GM12878 (cell line): ENCODE results near the gene DNAAF5. TPM values are rescaled to one million over a fixed set of nuclear protein-coding genes. Genes with fewer than 3 reads are reported as not detected.

Experiments used
- ATAC-seq: fragments of 200-7000 bp; cut with Tn5 transposase; 3 replicates; pipeline ENCODE4 v1.9.1; 2020; ENCODE audit warnings: mild to moderate bottlenecking, moderate library complexity
- BruUV-seq: library from RNA; stranded (reverse); fragments of 400-500 nt; replicated peaks from 2 replicates; lab custom pipeline; 2021; lab: Mats Ljungman, UMichigan
- CTCF ChIA-PET: fragments of 300-600 bp; sonication (Branson Sonifier 250); formaldehyde crosslinking; extraction: SDS; loops from one replicate; lab custom pipeline; 2021; ENCODE audit warnings: inconsistent platforms; lab: Yijun Ruan, JAX
- POLR2A ChIA-PET: fragments of 350-600 bp; formaldehyde crosslinking; extraction: SDS; loops from one replicate; lab custom pipeline; 2021; ENCODE audit warnings: inconsistent platforms; lab: Charles Lee
- RAD21 ChIA-PET: fragments of 300-600 bp; sonication (Branson Sonifier 250); formaldehyde crosslinking; loops from one replicate; lab custom pipeline; 2023; ENCODE audit warnings: antibody characterized with exemption; ENCODE audit not compliant: unreplicated experiment; lab: Charles Lee
- SMC1A ChIA-PET: fragments of 300-600 bp; sonication (Branson Sonifier 250); formaldehyde crosslinking; loops from one replicate; lab custom pipeline; 2023; ENCODE audit not compliant: unreplicated experiment, uncharacterized antibody; lab: Charles Lee
- DNase-seq: peaks from one replicate; pipeline ENCODE4 v3.0.0-alpha.2; 2011; ENCODE audit warnings: low read depth, low spot score
- FAIRE-seq: peaks from 3 replicates; lab custom pipeline; 2011; peaks lifted over from hg19 to GRCh38; lab: Jason Lieb, UNC
- H2AFZ ChIP-seq: 2 replicates; pipeline ENCODE4 v1.6.0; 2011; ENCODE audit warnings: low read depth, low read length, control low read depth; ENCODE audit not compliant: control insufficient read depth
- H3K27ac ChIP-seq: 2 replicates; pipeline ENCODE4 v1.5.1; 2011; ENCODE audit warnings: control low read depth; ENCODE audit not compliant: control insufficient read depth, insufficient read depth
- H3K27me3 ChIP-seq, 2 experiments: replicated peaks in 1 of 2; 2 replicates each; pipeline versions ENCODE4 v1.6.0 to v1.6.1; 2011; ENCODE audit warnings: low read length in 1 of 2; ENCODE audit not compliant: control insufficient read depth in 2 of 2, insufficient read depth in 2 of 2
- H3K36me3 ChIP-seq, 2 experiments: 2 replicates each; pipeline ENCODE4 v1.5.1; 2011; ENCODE audit warnings: low read length in 1 of 2; ENCODE audit not compliant: control insufficient read depth in 2 of 2, insufficient read depth in 2 of 2
- H3K4me1 ChIP-seq: 2 replicates; pipeline ENCODE4 v1.6.1; 2011; ENCODE audit warnings: mild to moderate bottlenecking, low read length, moderate library complexity, mixed read lengths; ENCODE audit not compliant: control insufficient read depth, insufficient read depth
- H3K4me2 ChIP-seq: 2 replicates; pipeline ENCODE4 v1.6.0; 2011; ENCODE audit warnings: control low read depth; ENCODE audit not compliant: control insufficient read depth, insufficient read depth
- H3K4me3 ChIP-seq: fragments of 200-600 bp; sonication (generic); 2 replicates; pipeline ENCODE4 v1.5.1; 2016
- H3K79me2 ChIP-seq: 2 replicates; pipeline ENCODE4 v1.6.0; 2011; ENCODE audit warnings: low read length; ENCODE audit not compliant: control insufficient read depth, insufficient read depth
- H3K9ac ChIP-seq: 2 replicates; pipeline ENCODE4 v1.8.0; 2011; ENCODE audit warnings: low read length, control low read depth, mixed read lengths; ENCODE audit not compliant: control insufficient read depth, insufficient read depth
- H3K9me3 ChIP-seq: replicated peaks from 3 replicates; pipeline ENCODE4 v1.5.1; 2011; ENCODE audit warnings: mild to moderate bottlenecking, low read length; ENCODE audit not compliant: control insufficient read depth, insufficient read depth
- H4K20me1 ChIP-seq: 2 replicates; pipeline ENCODE4 v1.6.0; 2011; ENCODE audit not compliant: control insufficient read depth, insufficient read depth
- ASH2L ChIP-seq: fragments of 300-600, 200-600 bp; sonication (generic); IDR thresholded peaks from 2 replicates; pipeline ENCODE4 v1.6.1; 2017; ENCODE audit warnings: low read depth, mild to moderate bottlenecking, borderline replicate concordance
- BMI1 ChIP-seq: fragments of 450-650 bp; IDR thresholded peaks from 2 replicates; pipeline ENCODE4 v1.6.1; 2016; ENCODE audit warnings: mild to moderate bottlenecking, moderate library complexity, borderline replicate concordance
- EED ChIP-seq: sonication (generic); IDR thresholded peaks from 2 replicates; pipeline ENCODE4 v1.6.1; 2016; ENCODE audit warnings: antibody characterized with exemption, low read depth
- PAX5 ChIP-seq: IDR thresholded peaks from 2 replicates; pipeline ENCODE4 v1.6.1; 2011; ENCODE audit warnings: low read depth, low read length, borderline replicate concordance
- SIN3A ChIP-seq: IDR thresholded peaks from 2 replicates; pipeline ENCODE4 v1.6.1; 2012; ENCODE audit warnings: low read depth, low read length, improper control_type of control experiment
- SMARCA5 ChIP-seq: fragments of 450-650 bp; IDR thresholded peaks from 2 replicates; pipeline ENCODE4 v1.6.1; 2017; ENCODE audit warnings: mild to moderate bottlenecking
- SUZ12 ChIP-seq: fragments of 200-600 bp; sonication (generic); IDR thresholded peaks from one replicate; pipeline ENCODE4 v1.6.1; 2018; ENCODE audit warnings: antibody characterized with exemption, mild to moderate bottlenecking; ENCODE audit not compliant: unreplicated experiment
- TCF3 ChIP-seq: IDR thresholded peaks from 2 replicates; pipeline ENCODE4 v1.6.1; 2012; ENCODE audit warnings: low read depth, mild to moderate bottlenecking, low read length, borderline replicate concordance; ENCODE audit not compliant: insufficient read depth
- ZNF217 ChIP-seq: fragments of 450-650 bp; IDR thresholded peaks from 2 replicates; pipeline ENCODE4 v1.6.1; 2017; ENCODE audit warnings: antibody characterized with exemption, mild to moderate bottlenecking
- WGBS: methylation state at CpG from one replicate; pipeline ENCODE4 v1.1.6; 2016; ENCODE audit warnings: low lambda C conversion rate; ENCODE audit not compliant: insufficient replicate concordance, insufficient coverage; ENCODE audit errors: missing lambda C conversion rate; 5-methylcytosine and 5-hydroxymethylcytosine counted together
- in situ Hi-C: fragments of 300-500 bp; cut with MboI; formaldehyde crosslinking; loops from 9 replicates; pipeline ENCODE4 v1.14.3; 2018; ENCODE audit warnings: mixed read lengths
- intact Hi-C: fragments of 100-400 bp; cut with micrococcal nuclease; formaldehyde crosslinking; loops from one replicate; pipeline ENCODE4 v1.14.2; 2022; ENCODE audit not compliant: unreplicated experiment
- polyA plus RNA-seq, 11 experiments: library from polyadenylated mRNA; depleted of rRNA in 4 of 11; unstranded in 6 of 11; stranded (reverse) in 5 of 11; fragments of >200 nt; fragmentation: Nextera tagmentation in 4 of 11; fragmentation: Illumina TruSeq in 1 of 11; extraction: Ambion mirVana in 4 of 11; extraction: Trizol in 1 of 11; gene quantifications; 1 replicate in 1 of 11; 2 replicates in 10 of 11; pipeline versions ENCODE4 v1.2.1 to v1.2.3, GENCODE V29; 2011 to 2016; ENCODE audit warnings: inconsistent platforms in 2 of 11, missing spikeins in 2 of 11, low read depth in 1 of 11
- total RNA-seq, 4 experiments: library from RNA; depleted of rRNA in 3 of 4; stranded (reverse); fragments of >200 nt in 3 of 4; fragmentation: Illumina TruSeq in 1 of 4; extraction: Trizol in 1 of 4; gene quantifications; 2 replicates each; pipeline versions ENCODE4 v1.2.1 to v1.2.3, GENCODE V29; 2013 to 2021
- TF ChIP-seq, protein P1 (sequence below): IDR thresholded peaks from 2 replicates; pipeline ENCODE4 v1.6.1; 2012; ENCODE audit warnings: improper control_type of control experiment, low read depth, low read length; ENCODE audit not compliant: insufficient replicate concordance
- TF ChIP-seq, protein P2 (sequence below): fragments of 450-650 bp; formaldehyde crosslinking; IDR thresholded peaks from 2 replicates; pipeline ENCODE4 v1.4.0; 2020; ENCODE audit warnings: mild to moderate bottlenecking, moderate library complexity

The DNAAF5 gene
- total and polyA plus RNA-seq, 10 of the 15 experiments (the other 5 are each of a cell fraction or from before 2014, with no cell fraction given) = 1.8 to 38.3 (median 9.2) TPM

DNA sequence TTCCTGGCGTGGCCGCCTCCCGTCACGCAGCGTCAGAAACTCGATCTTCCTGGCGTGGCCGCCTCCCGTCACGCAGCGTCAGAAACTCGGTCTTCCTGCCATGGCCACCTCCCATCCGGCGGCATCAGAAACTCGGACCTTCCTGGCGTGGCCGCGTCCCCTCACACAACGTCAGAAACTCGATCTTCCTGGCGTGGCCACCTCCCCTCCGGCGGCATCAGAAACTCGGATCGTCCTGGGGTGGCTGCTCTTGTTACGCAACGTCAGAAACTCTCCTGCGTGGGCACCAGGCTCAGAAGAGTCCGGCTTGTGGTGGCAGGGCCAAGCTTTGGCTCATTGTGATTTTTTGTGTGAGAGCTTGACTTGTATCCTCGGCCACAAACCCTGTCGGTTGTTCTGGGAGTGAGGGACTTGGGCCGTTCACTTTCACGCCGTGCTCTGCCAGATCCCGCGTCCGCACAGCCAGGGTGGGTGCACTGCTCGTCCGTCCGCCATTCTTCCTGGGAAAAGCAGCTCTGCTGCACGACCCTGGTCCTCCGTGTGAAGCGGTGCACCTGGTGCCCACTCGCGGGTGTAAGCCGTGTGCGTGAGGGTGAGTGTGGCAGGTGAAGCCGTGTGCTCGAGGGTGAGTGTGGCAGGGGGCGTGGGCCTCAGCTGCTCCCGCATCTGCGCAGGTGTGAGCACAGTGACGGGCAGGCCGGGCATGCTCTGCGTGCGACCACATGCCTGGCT lies 56.4 kb downstream of the DNAAF5 start (continued):
- no peak for TF ChIP-seq ZNF217
- TF ChIP-seq SIN3A = no peak
- TF ChIP-seq, all 136 proteins: peak for 0

DNA sequence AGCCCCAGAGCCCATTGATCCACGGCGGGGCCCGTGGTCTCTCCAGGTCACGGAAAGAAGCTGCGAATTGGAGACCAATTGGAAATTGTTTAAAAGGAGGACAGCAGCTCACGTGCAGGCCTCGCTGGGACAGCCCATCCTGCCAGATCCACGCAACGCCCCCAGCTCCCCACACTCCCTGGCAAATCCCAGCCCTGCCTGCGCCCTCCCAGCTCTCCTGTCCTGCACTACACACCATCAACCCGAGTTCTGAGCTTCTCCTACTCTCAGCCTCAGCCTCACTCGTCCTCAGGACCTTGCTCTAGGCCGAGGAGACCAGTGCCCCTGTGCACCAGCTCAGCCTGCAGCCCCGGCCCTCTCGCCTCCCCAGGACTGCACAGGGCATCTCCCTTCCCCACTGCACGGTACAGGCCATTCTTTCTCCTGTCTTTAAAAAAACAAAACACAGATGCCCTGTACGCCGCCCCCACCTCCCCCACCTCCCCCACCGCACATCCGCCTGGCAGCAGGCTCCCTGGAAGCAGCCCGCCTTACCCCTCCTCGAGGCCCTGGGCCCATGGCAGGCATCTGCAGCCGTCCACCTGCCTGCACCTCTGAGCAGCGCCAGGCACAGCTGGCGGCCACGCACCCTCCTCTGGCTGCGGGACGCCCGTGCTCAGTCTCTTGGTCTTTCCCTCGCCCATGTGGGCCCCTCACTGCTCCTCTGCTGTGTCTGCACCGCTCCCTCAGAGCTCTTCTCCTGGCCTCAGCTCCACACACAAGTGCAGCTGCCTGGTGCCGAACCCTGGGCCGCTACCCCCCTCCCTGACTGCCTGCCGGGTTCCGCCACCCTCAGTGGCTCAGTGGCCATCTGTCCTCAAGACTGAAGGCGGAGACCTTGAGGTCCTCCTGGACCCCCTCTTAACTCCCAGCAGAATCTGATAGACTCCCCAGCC lies 57.3 kb downstream of the DNAAF5 start:
- Histone ChIP-seq H3K27ac (no peak overlapping the region), H3K4me2 (no peak overlapping the region), H4K20me1 (no peaks in the 10 kb centered on the region), H3K79me2 (no peaks in the 10 kb centered on the region), H3K9me3 (no peaks in the 10 kb centered on the region), H2AFZ (no peak overlapping the region), H3K4me3 (no peak overlapping the region), H3K4me1 (no peaks in the 10 kb centered on the region), H3K9ac (no peak overlapping the region), H3K36me3 (peaks cover 0 to 2% of the 10 kb centered on the region in 2 experiments; a peak in 2 of 4 replicates), H3K27me3 (no peaks in the 10 kb centered on the region)
- ChIA-PET POLR2A (no interaction called here), CTCF (interaction anchor here (0.6 to 2.0 kb wide), 2 partner anchors 89 to 182 kb away, joined by 5 to 10 read pairs; no protein-coding TSS in a partner anchor), SMC1A (no interaction called here), RAD21 (interaction anchor here (1.3 kb wide), 1 partner anchor 89 kb away, joined by 3 read pairs; no protein-coding TSS in a partner anchor)
- intact Hi-C loops = loop anchor here (10.0 kb wide), 1 partner anchor 171 kb away; the partner anchor contains the start of gene ADAP1
- WGBS = 92% methylated on average over 36 of the region's 36 CpGs
- FAIRE-seq (no peak), ATAC-seq (no peak), DNase-seq (no peak)
- BruUV-seq = no TSS peak
- in situ Hi-C loops = no loop called here
- TF ChIP-seq BMI1 (no peak), EED (no peak), PAX5 (no peak), SMARCA5 (no peak), ASH2L (no peak), SUZ12 (no peak), TCF3 (no peak)
- TF ChIP-seq, protein P1, sequence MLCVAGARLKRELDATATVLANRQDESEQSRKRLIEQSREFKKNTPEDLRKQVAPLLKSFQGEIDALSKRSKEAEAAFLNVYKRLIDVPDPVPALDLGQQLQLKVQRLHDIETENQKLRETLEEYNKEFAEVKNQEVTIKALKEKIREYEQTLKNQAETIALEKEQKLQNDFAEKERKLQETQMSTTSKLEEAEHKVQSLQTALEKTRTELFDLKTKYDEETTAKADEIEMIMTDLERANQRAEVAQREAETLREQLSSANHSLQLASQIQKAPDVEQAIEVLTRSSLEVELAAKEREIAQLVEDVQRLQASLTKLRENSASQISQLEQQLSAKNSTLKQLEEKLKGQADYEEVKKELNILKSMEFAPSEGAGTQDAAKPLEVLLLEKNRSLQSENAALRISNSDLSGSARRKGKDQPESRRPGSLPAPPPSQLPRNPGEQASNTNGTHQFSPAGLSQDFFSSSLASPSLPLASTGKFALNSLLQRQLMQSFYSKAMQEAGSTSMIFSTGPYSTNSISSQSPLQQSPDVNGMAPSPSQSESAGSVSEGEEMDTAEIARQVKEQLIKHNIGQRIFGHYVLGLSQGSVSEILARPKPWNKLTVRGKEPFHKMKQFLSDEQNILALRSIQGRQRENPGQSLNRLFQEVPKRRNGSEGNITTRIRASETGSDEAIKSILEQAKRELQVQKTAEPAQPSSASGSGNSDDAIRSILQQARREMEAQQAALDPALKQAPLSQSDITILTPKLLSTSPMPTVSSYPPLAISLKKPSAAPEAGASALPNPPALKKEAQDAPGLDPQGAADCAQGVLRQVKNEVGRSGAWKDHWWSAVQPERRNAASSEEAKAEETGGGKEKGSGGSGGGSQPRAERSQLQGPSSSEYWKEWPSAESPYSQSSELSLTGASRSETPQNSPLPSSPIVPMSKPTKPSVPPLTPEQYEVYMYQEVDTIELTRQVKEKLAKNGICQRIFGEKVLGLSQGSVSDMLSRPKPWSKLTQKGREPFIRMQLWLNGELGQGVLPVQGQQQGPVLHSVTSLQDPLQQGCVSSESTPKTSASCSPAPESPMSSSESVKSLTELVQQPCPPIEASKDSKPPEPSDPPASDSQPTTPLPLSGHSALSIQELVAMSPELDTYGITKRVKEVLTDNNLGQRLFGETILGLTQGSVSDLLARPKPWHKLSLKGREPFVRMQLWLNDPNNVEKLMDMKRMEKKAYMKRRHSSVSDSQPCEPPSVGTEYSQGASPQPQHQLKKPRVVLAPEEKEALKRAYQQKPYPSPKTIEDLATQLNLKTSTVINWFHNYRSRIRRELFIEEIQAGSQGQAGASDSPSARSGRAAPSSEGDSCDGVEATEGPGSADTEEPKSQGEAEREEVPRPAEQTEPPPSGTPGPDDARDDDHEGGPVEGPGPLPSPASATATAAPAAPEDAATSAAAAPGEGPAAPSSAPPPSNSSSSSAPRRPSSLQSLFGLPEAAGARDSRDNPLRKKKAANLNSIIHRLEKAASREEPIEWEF = no peak
- TF ChIP-seq, protein P2, sequence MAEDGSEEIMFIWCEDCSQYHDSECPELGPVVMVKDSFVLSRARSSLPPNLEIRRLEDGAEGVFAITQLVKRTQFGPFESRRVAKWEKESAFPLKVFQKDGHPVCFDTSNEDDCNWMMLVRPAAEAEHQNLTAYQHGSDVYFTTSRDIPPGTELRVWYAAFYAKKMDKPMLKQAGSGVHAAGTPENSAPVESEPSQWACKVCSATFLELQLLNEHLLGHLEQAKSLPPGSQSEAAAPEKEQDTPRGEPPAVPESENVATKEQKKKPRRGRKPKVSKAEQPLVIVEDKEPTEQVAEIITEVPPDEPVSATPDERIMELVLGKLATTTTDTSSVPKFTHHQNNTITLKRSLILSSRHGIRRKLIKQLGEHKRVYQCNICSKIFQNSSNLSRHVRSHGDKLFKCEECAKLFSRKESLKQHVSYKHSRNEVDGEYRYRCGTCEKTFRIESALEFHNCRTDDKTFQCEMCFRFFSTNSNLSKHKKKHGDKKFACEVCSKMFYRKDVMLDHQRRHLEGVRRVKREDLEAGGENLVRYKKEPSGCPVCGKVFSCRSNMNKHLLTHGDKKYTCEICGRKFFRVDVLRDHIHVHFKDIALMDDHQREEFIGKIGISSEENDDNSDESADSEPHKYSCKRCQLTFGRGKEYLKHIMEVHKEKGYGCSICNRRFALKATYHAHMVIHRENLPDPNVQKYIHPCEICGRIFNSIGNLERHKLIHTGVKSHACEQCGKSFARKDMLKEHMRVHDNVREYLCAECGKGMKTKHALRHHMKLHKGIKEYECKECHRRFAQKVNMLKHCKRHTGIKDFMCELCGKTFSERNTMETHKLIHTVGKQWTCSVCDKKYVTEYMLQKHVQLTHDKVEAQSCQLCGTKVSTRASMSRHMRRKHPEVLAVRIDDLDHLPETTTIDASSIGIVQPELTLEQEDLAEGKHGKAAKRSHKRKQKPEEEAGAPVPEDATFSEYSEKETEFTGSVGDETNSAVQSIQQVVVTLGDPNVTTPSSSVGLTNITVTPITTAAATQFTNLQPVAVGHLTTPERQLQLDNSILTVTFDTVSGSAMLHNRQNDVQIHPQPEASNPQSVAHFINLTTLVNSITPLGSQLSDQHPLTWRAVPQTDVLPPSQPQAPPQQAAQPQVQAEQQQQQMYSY (CRISPR knock-in tag) = no peak
